Astrocyte (in vitro differentiated cells and primary cell): ENCODE results near the gene TNFAIP6. TPM values are rescaled to one million over a fixed set of nuclear protein-coding genes. Genes with fewer than 3 reads are reported as not detected.

Experiments used
- DNase-seq: peaks from one replicate; pipeline ENCODE4 v3.0.0-alpha.2; 2010; ENCODE audit warnings: low read depth
- FAIRE-seq: peaks from 2 replicates; lab custom pipeline; 2011; peaks lifted over from hg19 to GRCh38; lab: Jason Lieb, UNC
- H2AFZ ChIP-seq: 2 replicates; pipeline ENCODE4 v1.6.0; 2012; ENCODE audit warnings: low read depth, low read length, inconsistent platforms
- H3K27ac ChIP-seq: 2 replicates; pipeline ENCODE4 v1.5.1; 2011; ENCODE audit warnings: low read depth, low read length, inconsistent platforms
- H3K27me3 ChIP-seq: 2 replicates; pipeline ENCODE4 v1.6.0; 2011; ENCODE audit warnings: low read length, inconsistent platforms; ENCODE audit not compliant: insufficient read depth
- H3K36me3 ChIP-seq: 2 replicates; pipeline ENCODE4 v1.5.1; 2011; ENCODE audit warnings: low read length, inconsistent platforms; ENCODE audit not compliant: insufficient read depth
- H3K4me1 ChIP-seq: 2 replicates; pipeline ENCODE4 v1.5.1; 2011; ENCODE audit warnings: low read length, inconsistent platforms; ENCODE audit not compliant: insufficient read depth
- H3K4me2 ChIP-seq: 2 replicates; pipeline ENCODE4 v1.6.0; 2012; ENCODE audit warnings: low read length, inconsistent platforms
- H3K4me3 ChIP-seq: 2 replicates; pipeline ENCODE4 v1.5.1; 2011; ENCODE audit warnings: low read depth, mild to moderate bottlenecking, low read length, inconsistent platforms; ENCODE audit not compliant: insufficient read depth
- H3K79me2 ChIP-seq: 2 replicates; pipeline ENCODE4 v1.6.0; 2012; ENCODE audit warnings: mild to moderate bottlenecking, low read length, inconsistent platforms; ENCODE audit not compliant: insufficient read depth
- H3K9ac ChIP-seq: 2 replicates; pipeline ENCODE4 v1.6.0; 2012; ENCODE audit warnings: mild to moderate bottlenecking, low read length, inconsistent platforms
- H3K9me3 ChIP-seq: 2 replicates; pipeline ENCODE4 v1.5.1; 2012; ENCODE audit warnings: low read depth, mild to moderate bottlenecking, low read length, inconsistent platforms; ENCODE audit not compliant: insufficient read depth
- H4K20me1 ChIP-seq: 2 replicates; pipeline ENCODE4 v1.6.0; 2012; ENCODE audit warnings: low read length, inconsistent platforms; ENCODE audit not compliant: insufficient read depth
- H3K27ac Mint-ChIP-seq: one replicate; pipeline ENCODE4 v1.8.0; 2021; ENCODE audit warnings: mild to moderate bottlenecking, mixed read lengths; ENCODE audit not compliant: unreplicated experiment
- H3K27me3 Mint-ChIP-seq: one replicate; pipeline ENCODE4 v1.8.0; 2021; ENCODE audit warnings: low read depth, mixed read lengths; ENCODE audit not compliant: unreplicated experiment
- H3K36me3 Mint-ChIP-seq: one replicate; pipeline ENCODE4 v1.8.0; 2021; ENCODE audit warnings: low read depth, mixed read lengths; ENCODE audit not compliant: unreplicated experiment
- H3K4me1 Mint-ChIP-seq: one replicate; pipeline ENCODE4 v1.8.0; 2021; ENCODE audit warnings: low read depth, mixed read lengths; ENCODE audit not compliant: unreplicated experiment
- H3K4me3 Mint-ChIP-seq: one replicate; pipeline ENCODE4 v1.8.0; 2021; ENCODE audit warnings: mild to moderate bottlenecking, moderate library complexity, mixed read lengths; ENCODE audit not compliant: unreplicated experiment
- H3K9me3 Mint-ChIP-seq: one replicate; pipeline ENCODE4 v1.8.0; 2021; ENCODE audit warnings: mild to moderate bottlenecking, mixed read lengths; ENCODE audit not compliant: unreplicated experiment
- CTCF ChIP-seq: IDR thresholded peaks from 2 replicates; pipeline ENCODE4 v1.5.1; 2011; ENCODE audit warnings: low read depth, mild to moderate bottlenecking, inconsistent platforms, low read length, moderate library complexity; ENCODE audit not compliant: insufficient read depth
- EZH2 ChIP-seq: IDR thresholded peaks from 2 replicates; pipeline ENCODE4 v1.6.1; 2012; ENCODE audit warnings: mild to moderate bottlenecking, low read length, inconsistent platforms; ENCODE audit not compliant: insufficient read depth
- total RNA-seq: library from RNA; stranded (reverse); gene quantifications from 2 replicates; pipeline ENCODE4 v1.2.1, GENCODE V29; 2021

Gene TNFAIP6
- total RNA-seq, 1 donor from 2014 or later: 0.75 TPM

DNA sequence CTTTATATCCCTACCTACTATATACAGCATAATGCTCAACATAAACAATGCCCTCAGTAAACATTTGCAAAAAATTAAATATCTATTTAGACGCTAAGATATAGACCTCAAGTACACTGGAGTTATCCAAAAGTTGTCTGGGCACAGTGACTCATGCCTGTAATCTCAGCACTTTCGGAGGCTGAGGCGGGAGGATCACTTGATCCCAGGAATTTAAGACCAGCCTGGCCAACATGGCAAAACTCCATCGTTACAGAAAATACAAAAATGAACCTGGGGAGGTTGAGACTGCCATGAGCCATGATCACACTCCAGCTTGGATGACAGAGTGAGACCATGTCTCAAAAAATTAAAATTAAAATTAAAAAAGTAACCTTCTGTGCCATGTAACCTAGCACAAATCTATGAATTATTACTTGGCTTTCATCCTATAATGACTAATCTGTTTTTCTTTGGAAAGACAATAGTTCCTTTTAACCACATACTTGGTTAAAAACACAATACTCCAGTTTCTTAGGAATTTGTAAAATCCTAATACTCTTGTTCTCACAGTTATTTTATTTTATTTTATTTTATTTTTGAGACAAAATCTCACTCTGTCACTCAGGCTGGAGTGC is 6.7 kb upstream of the TNFAIP6 start:
- Histone ChIP-seq H3K4me1 (no peaks in the 10 kb centered on the region), H4K20me1 (no peaks in the 10 kb centered on the region), H3K36me3 (no peaks in the 10 kb centered on the region), H2AFZ (no peak overlapping the region), H3K9me3 (no peaks in the 10 kb centered on the region), H3K4me2 (no peak overlapping the region), H3K27me3 (no peaks in the 10 kb centered on the region), H3K79me2 (no peaks in the 10 kb centered on the region), H3K9ac (no peak overlapping the region), H3K27ac (no peak overlapping the region), H3K4me3 (no peak overlapping the region)
- Mint-ChIP-seq H3K4me3 (no peak overlapping the region), H3K36me3 (no peaks in the 10 kb centered on the region), H3K4me1 (no peaks in the 10 kb centered on the region), H3K27me3 (no peaks in the 10 kb centered on the region), H3K9me3 (peaks cover 2% of the 10 kb centered on the region), H3K27ac (no peak overlapping the region)
- TF ChIP-seq CTCF (no peak), EZH2 (no peak)
- DNase-seq: peak; percentile 52
- no peak for FAIRE-seq

DNA sequence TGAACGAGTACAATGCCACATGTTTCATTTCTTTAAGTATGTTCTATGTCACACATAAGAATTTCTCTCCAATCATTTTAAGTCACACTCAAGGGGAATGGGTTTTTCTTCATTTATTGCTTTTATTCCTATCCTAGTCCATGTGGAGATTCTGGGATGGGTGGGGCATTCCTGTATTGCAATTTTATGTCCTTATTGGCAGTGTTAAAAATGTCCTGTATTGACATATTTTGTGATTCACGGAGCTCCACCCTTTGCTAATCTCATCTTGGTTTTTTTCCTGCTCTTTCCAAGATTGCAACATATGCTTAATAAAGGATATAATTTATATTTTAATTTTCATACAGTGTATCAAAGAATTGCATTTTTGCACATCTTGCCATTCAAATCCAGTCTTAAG is 3.4 kb upstream of the TNFAIP6 start:
- H2AFZ ChIP-seq: no peak overlapping the region
- H3K4me2 ChIP-seq: no peak overlapping the region
- no peak overlapping the region for H3K27ac ChIP-seq
- H3K36me3 ChIP-seq: no peaks in the 10 kb centered on the region
- FAIRE-seq (no peak), DNase-seq (no peak)
- no peak overlapping the region for H3K27ac Mint-ChIP-seq
- H3K4me3 Mint-ChIP-seq: no peak overlapping the region
- H3K27me3 ChIP-seq: no peaks in the 10 kb centered on the region
- no peaks in the 10 kb centered on the region for H3K9me3 Mint-ChIP-seq
- no peak overlapping the region for H3K4me3 ChIP-seq
- no peaks in the 10 kb centered on the region for H3K36me3 Mint-ChIP-seq
- TF ChIP-seq EZH2: no peak
- TF ChIP-seq CTCF: no peak
- H3K4me1 Mint-ChIP-seq: peaks cover 6% of the 10 kb centered on the region
- peaks cover 4% of the 10 kb centered on the region for H3K79me2 ChIP-seq
- no peak overlapping the region for H3K9ac ChIP-seq
- no peaks in the 10 kb centered on the region for H4K20me1 ChIP-seq
- no peaks in the 10 kb centered on the region for H3K27me3 Mint-ChIP-seq
- H3K9me3 ChIP-seq: no peaks in the 10 kb centered on the region
- peaks cover 5% of the 10 kb centered on the region for H3K4me1 ChIP-seq

DNA sequence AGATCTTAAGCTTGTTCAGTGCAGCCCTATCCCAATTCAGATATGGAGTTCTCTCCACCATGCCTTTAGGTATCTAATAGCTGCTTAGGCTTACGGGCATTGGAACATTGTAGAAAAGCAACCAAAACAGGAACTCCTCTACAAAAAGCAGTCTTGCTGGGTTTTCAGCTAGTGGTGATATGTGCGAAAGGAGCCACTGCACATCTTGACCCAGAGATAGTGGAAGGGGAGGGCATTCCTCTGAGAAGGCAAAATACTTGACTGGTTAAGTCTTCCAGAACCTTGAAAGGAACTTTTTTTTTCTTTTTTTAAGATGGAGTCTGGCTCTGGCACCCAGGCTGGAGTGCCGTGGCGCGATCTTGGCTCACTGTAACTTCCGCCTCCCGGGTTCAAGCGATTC is 2.6 kb upstream of the TNFAIP6 start:
- Histone ChIP-seq H3K9ac (no peak overlapping the region), H3K9me3 (no peaks in the 10 kb centered on the region), H3K4me3 (no peak overlapping the region), H3K27ac (no peak overlapping the region), H4K20me1 (no peaks in the 10 kb centered on the region), H3K79me2 (peaks cover 4% of the 10 kb centered on the region), H3K4me2 (no peak overlapping the region), H3K36me3 (no peaks in the 10 kb centered on the region), H2AFZ (no peak overlapping the region), H3K27me3 (no peaks in the 10 kb centered on the region), H3K4me1 (peaks cover 5% of the 10 kb centered on the region)
- H3K9me3 Mint-ChIP-seq: no peaks in the 10 kb centered on the region
- TF ChIP-seq EZH2 (no peak), CTCF (no peak)
- H3K4me1 Mint-ChIP-seq: peaks cover 6% of the 10 kb centered on the region
- no peak for DNase-seq
- no peak for FAIRE-seq
- H3K36me3 Mint-ChIP-seq: no peaks in the 10 kb centered on the region
- H3K27me3 Mint-ChIP-seq: no peaks in the 10 kb centered on the region
- no peak overlapping the region for H3K4me3 Mint-ChIP-seq
- no peak overlapping the region for H3K27ac Mint-ChIP-seq
